ENCODE results near the gene PPT2. TPM values are rescaled to one million over a fixed set of nuclear protein-coding genes. Genes with fewer than 3 reads are reported as not detected.

The PPT2 gene
- total and polyA plus RNA-seq, 2 of the 13 experiments (the other 11 are each of a cell fraction or from before 2014, with no cell fraction given) = 39.2 to 61.8 TPM

DNA sequence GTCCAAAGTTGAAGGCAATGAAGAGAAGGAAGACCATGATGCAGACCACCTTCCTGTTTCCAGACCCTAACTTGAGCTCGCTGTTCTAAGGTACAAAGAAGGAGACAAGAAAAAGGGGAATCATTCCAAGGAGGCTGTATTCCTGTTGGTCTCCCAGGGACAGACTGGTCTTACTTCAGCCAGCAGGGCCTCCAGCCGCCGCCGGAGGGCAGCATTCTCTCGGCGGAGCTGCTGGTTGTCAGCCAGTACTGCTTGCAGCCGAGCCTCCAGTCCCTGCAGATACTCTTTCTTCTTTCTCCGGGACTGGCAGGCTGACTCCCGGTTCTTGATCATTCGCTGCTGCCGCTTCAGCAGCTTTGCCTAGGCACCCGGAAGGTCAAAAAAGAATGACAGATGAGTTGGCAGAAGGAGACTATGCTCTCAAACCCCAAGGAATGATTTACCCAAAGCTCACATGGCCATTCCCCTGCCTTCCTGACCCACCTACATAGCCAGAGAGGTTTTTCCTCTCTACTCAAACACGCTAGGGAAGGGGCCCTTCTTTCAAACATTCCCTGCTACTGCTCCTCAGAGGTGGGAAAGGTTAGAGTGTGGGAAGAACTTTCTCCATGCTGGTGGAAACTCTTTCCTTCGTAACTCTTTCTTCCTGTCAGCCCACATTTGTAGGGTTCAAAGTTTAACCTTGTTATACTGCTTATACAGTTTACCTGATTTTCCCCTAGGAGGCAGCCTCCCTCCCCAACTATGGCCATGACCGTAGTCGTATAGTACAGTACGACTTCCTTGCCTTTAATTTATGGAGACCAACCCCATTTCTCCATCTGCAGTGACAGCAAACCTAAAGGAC, 34.9 kb upstream of the PPT2 start (continued):
- no peak for TF ChIP-seq NR1H2 (CRISPR knock-in tag; IDR thresholded peaks at IDR 0.05; ENCODE audit: borderline replicate concordance, low read depth)
- TF ChIP-seq, protein P1, sequence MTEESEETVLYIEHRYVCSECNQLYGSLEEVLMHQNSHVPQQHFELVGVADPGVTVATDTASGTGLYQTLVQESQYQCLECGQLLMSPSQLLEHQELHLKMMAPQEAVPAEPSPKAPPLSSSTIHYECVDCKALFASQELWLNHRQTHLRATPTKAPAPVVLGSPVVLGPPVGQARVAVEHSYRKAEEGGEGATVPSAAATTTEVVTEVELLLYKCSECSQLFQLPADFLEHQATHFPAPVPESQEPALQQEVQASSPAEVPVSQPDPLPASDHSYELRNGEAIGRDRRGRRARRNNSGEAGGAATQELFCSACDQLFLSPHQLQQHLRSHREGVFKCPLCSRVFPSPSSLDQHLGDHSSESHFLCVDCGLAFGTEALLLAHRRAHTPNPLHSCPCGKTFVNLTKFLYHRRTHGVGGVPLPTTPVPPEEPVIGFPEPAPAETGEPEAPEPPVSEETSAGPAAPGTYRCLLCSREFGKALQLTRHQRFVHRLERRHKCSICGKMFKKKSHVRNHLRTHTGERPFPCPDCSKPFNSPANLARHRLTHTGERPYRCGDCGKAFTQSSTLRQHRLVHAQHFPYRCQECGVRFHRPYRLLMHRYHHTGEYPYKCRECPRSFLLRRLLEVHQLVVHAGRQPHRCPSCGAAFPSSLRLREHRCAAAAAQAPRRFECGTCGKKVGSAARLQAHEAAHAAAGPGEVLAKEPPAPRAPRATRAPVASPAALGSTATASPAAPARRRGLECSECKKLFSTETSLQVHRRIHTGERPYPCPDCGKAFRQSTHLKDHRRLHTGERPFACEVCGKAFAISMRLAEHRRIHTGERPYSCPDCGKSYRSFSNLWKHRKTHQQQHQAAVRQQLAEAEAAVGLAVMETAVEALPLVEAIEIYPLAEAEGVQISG (CRISPR knock-in tag; IDR thresholded peaks at IDR 0.05) = peak; percentile 78
- no peak for TF ChIP-seq AFF4 (CRISPR knock-in tag; IDR thresholded peaks at IDR 0.05)
- TF ChIP-seq SMAD9 (CRISPR knock-in tag; IDR thresholded peaks at IDR 0.05) = 0 out of 2 replicates have a peak, but pooled peaks have one; percentile 33
- no peak for TF ChIP-seq NFIB (CRISPR knock-in tag; IDR thresholded peaks at IDR 0.05; ENCODE audit: borderline replicate concordance)
- TF ChIP-seq KDM1A (CRISPR knock-in tag; IDR thresholded peaks at IDR 0.05) = 0 out of 2 replicates have a peak, but pooled peaks have one; percentile 11
- 0 out of 2 replicates have a peak, but pooled peaks have one; percentile 38 for TF ChIP-seq ZNF124 (CRISPR knock-in tag; IDR thresholded peaks at IDR 0.05)
- TF ChIP-seq MTF1 (CRISPR knock-in tag; IDR thresholded peaks at IDR 0.05) = peak; percentile 42; the same call in 1 of the 2 replicates
- no peak for TF ChIP-seq ARID2 (CRISPR knock-in tag; IDR thresholded peaks at IDR 0.05; ENCODE audit: borderline replicate concordance)
- TF ChIP-seq MTF2 (CRISPR knock-in tag; IDR thresholded peaks at IDR 0.05; ENCODE audit: borderline replicate concordance) = no peak
- TF ChIP-seq SP1 (IDR thresholded peaks at IDR 0.05) = no peak
- peak; percentile 20; the same call in 1 of the 2 replicates for TF ChIP-seq SP1 (CRISPR knock-in tag; IDR thresholded peaks at IDR 0.05)
- TF ChIP-seq ZNF292 (CRISPR knock-in tag; IDR thresholded peaks at IDR 0.05; ENCODE audit: borderline replicate concordance, low read depth) = 0 out of 2 replicates have a peak, but pooled peaks have one; percentile 28
- TF ChIP-seq, protein P2, sequence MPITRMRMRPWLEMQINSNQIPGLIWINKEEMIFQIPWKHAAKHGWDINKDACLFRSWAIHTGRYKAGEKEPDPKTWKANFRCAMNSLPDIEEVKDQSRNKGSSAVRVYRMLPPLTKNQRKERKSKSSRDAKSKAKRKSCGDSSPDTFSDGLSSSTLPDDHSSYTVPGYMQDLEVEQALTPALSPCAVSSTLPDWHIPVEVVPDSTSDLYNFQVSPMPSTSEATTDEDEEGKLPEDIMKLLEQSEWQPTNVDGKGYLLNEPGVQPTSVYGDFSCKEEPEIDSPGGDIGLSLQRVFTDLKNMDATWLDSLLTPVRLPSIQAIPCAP (CRISPR knock-in tag; IDR thresholded peaks at IDR 0.05; ENCODE audit: low read depth) = no peak
- TF ChIP-seq ZNF597 (CRISPR knock-in tag; IDR thresholded peaks at IDR 0.05) = 0 out of 2 replicates have a peak, but pooled peaks have one; percentile 23
- TF ChIP-seq KLF12 (CRISPR knock-in tag; IDR thresholded peaks at IDR 0.05; ENCODE audit: borderline replicate concordance) = peak; percentile 95
- TF ChIP-seq ZNF552 (CRISPR knock-in tag; IDR thresholded peaks at IDR 0.05; ENCODE audit: borderline replicate concordance) = 0 out of 2 replicates have a peak, but pooled peaks have one; percentile 52
- no peak for TF ChIP-seq ZNF557 (CRISPR knock-in tag; IDR thresholded peaks at IDR 0.05)
- TF ChIP-seq SAP130 (CRISPR knock-in tag; IDR thresholded peaks at IDR 0.05; ENCODE audit: low read depth) = peak; percentile 86
- TF ChIP-seq ZNF768 (CRISPR knock-in tag; IDR thresholded peaks at IDR 0.05) = peak; percentile 57; the same call in 1 of the 2 replicates
- TF ChIP-seq ZNF350 (CRISPR knock-in tag; IDR thresholded peaks at IDR 0.05; ENCODE audit: borderline replicate concordance, low read depth) = peak; percentile 62
